Cardiac muscle cell (in vitro differentiated cells and primary cell): ENCODE data around the gene MBNL1. TPM values are rescaled to one million over a fixed set of nuclear protein-coding genes. Genes with fewer than 3 reads are reported as not detected.

ENCODE experiments used
- DNase-seq, 2 donors: peaks; one replicate each; pipeline versions ENCODE4 v3.0.0 to v3.0.0-alpha.2; 2010 to 2017; ENCODE audit warnings: low read depth in 1 of 2, low spot score in 1 of 2
- H3K27ac ChIP-seq: fragments of 200-600 bp; sonication (generic); 2 replicates; pipeline ENCODE4 v1.5.1; 2016
- H3K27me3 ChIP-seq: fragments of 200-600 bp; sonication (generic); 2 replicates; pipeline ENCODE4 v1.6.0; 2016; ENCODE audit warnings: control low read depth
- H3K36me3 ChIP-seq: fragments of 200-600 bp; sonication (generic); 2 replicates; pipeline ENCODE4 v1.5.1; 2016; ENCODE audit warnings: control low read depth
- H3K4me1 ChIP-seq: fragments of 200-600 bp; sonication (generic); 2 replicates; pipeline ENCODE4 v1.8.1; 2017; ENCODE audit warnings: low read depth, mild to moderate bottlenecking, mixed run types
- H3K4me3 ChIP-seq: fragments of 200-600 bp; sonication (generic); 2 replicates; pipeline ENCODE4 v1.5.1; 2016; ENCODE audit warnings: mild to moderate bottlenecking
- H3K9me3 ChIP-seq: fragments of 200-600 bp; sonication (generic); 2 replicates; pipeline ENCODE4 v1.5.1; 2017; ENCODE audit warnings: low read depth, mild to moderate bottlenecking, control low read depth
- CTCF ChIP-seq: IDR thresholded peaks from 2 replicates; pipeline ENCODE4 v1.5.1; 2012; ENCODE audit warnings: low read depth, mild to moderate bottlenecking, low read length
- polyA plus RNA-seq: library from polyadenylated mRNA; unstranded; fragments of >200 nt; fragmentation: Nextera tagmentation; extraction: Ambion mirVana; gene quantifications from 2 replicates; pipeline ENCODE4 v1.2.1, GENCODE V29; 2016
- total RNA-seq: library from RNA; depleted of rRNA; stranded (reverse); fragments of >200 nt; gene quantifications from 2 replicates; pipeline ENCODE4 v1.2.3, GENCODE V29; 2016

Gene MBNL1
- total and polyA plus RNA-seq, 2 experiments from 2014 or later = 18.1 to 75.1 TPM

- TF ChIP-seq CTCF = no peak
- peaks cover 9% of the 10 kb centered on the region for H3K36me3 ChIP-seq
- H3K9me3 ChIP-seq = no peaks in the 10 kb centered on the region
- no peak overlapping the region for H3K27ac ChIP-seq
- no peaks in the 10 kb centered on the region for H3K27me3 ChIP-seq
- DNase-seq = no peak
- H3K4me1 ChIP-seq = peaks cover 13% of the 10 kb centered on the region
- H3K4me3 ChIP-seq = no peak overlapping the region
Measured at GRCh38 chr3:152443212-152444023, 174.7 kb downstream of the MBNL1 start.

GRCh38 chr3:152444029-152444641, 175.4 kb downstream of the MBNL1 start:
- Histone ChIP-seq H3K4me3 (no peak overlapping the region), H3K27me3 (no peaks in the 10 kb centered on the region), H3K36me3 (peaks cover 9% of the 10 kb centered on the region), H3K9me3 (no peaks in the 10 kb centered on the region), H3K4me1 (peaks cover 13% of the 10 kb centered on the region), H3K27ac (no peak overlapping the region)
- peak; percentile 55 for TF ChIP-seq CTCF
- peak; percentile 63 to 78 for DNase-seq

- no peak for DNase-seq
- Histone ChIP-seq H3K4me1 (peaks cover 13% of the 10 kb centered on the region), H3K27ac (no peak overlapping the region), H3K4me3 (no peak overlapping the region), H3K36me3 (peaks cover 9% of the 10 kb centered on the region), H3K27me3 (no peaks in the 10 kb centered on the region), H3K9me3 (no peaks in the 10 kb centered on the region)
- no peak for TF ChIP-seq CTCF
Measured at GRCh38 chr3:152445212-152445611, 176.5 kb downstream of the MBNL1 start.

- H3K27me3 ChIP-seq = no peaks in the 10 kb centered on the region
- peaks cover 13% of the 10 kb centered on the region for H3K4me1 ChIP-seq
- no peaks in the 10 kb centered on the region for H3K9me3 ChIP-seq
- TF ChIP-seq CTCF = no peak
- H3K36me3 ChIP-seq = peaks cover 9% of the 10 kb centered on the region
- no peak overlapping the region for H3K27ac ChIP-seq
- no peak for DNase-seq
- no peak overlapping the region for H3K4me3 ChIP-seq
Measured at GRCh38 chr3:152446495-152446894, 177.8 kb downstream of the MBNL1 start.

- no peak for DNase-seq
- Histone ChIP-seq H3K4me3 (no peak overlapping the region), H3K36me3 (peaks cover 11% of the 10 kb centered on the region), H3K9me3 (no peaks in the 10 kb centered on the region), H3K4me1 (peaks cover 12% of the 10 kb centered on the region), H3K27ac (no peak overlapping the region), H3K27me3 (no peaks in the 10 kb centered on the region)
- no peak for TF ChIP-seq CTCF
Measured at GRCh38 chr3:152447511-152447910, 178.8 kb downstream of the MBNL1 start.
